ENCODE measurements around the gene ADCY5.

Gene ADCY5

DNA sequence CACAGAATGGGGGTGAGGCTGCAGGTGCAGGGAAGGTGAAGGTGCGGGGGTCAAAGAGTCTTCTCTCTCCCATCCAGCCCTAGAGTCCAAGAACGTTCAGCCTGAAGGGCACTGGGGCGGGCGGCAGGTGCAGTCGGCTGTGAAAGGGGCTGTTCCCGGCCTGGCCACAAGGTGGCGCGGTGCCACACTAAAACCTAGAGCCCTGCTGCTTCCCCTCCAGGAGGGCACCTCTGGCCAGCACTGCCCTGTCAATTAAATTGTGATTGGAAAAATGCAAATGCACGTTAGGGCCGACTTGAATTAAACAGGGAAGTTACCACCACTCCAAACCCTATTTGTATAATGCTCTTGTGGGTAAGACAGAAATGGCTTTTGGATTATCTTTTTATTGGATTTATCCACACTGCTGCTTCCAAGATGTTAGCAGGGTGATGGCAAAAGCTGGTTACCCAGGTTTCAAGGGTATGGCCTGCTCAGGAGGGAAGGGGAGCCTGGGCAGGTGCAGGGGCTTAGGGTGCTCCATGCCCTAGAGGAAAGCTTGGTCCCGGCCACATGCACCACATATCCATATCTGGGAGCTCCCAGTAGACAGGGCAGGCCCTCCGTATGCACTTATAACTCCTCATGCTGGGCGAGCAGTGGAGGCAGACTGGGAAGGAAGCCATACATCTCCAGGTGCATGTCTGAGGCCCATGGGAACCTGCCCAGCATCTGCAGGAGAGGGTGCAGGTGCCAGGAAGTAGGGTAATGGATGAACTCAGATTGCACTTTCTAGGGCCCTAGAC, 119.8 kb downstream of the ADCY5 start:
- no peak for TF ChIP-seq EZH2 (IDR thresholded peaks at IDR 0.05; ENCODE audit: borderline replicate concordance, low read length)
- TF ChIP-seq, protein P1, sequence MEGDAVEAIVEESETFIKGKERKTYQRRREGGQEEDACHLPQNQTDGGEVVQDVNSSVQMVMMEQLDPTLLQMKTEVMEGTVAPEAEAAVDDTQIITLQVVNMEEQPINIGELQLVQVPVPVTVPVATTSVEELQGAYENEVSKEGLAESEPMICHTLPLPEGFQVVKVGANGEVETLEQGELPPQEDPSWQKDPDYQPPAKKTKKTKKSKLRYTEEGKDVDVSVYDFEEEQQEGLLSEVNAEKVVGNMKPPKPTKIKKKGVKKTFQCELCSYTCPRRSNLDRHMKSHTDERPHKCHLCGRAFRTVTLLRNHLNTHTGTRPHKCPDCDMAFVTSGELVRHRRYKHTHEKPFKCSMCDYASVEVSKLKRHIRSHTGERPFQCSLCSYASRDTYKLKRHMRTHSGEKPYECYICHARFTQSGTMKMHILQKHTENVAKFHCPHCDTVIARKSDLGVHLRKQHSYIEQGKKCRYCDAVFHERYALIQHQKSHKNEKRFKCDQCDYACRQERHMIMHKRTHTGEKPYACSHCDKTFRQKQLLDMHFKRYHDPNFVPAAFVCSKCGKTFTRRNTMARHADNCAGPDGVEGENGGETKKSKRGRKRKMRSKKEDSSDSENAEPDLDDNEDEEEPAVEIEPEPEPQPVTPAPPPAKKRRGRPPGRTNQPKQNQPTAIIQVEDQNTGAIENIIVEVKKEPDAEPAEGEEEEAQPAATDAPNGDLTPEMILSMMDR (IDR thresholded peaks at IDR 0.05; ENCODE audit: low read length) = peak; percentile 90
- Histone ChIP-seq H3K79me2 (ENCODE audit: insufficient read depth, low read length) (no peaks in the 10 kb centered on the region), H3K4me1 (ENCODE audit: insufficient read depth, low read length, severe bottlenecking) (no peaks in the 10 kb centered on the region), H3K4me2 (ENCODE audit: low read length) (no peak overlapping the region), H3K9me2 (ENCODE audit: low read depth, low read length) (no peaks in the 10 kb centered on the region), H3K9ac (ENCODE audit: low read length) (no peak overlapping the region), H3K4me3 (ENCODE audit: low read depth, low read length, poor library complexity, severe bottlenecking) (no peak overlapping the region), H3K9me3 (ENCODE audit: low read length) (no peaks in the 10 kb centered on the region), H3K36me3 (ENCODE audit: insufficient read depth, low read length) (no peaks in the 10 kb centered on the region), H4K20me1 (ENCODE audit: insufficient read depth, low read length) (no peaks in the 10 kb centered on the region), H3K27ac (ENCODE audit: low read depth, low read length, poor library complexity, severe bottlenecking) (no peak overlapping the region), H3K27me3 (ENCODE audit: insufficient read depth, low read length) (no peaks in the 10 kb centered on the region), H2AFZ (ENCODE audit: low read length) (no peak overlapping the region), H3F3A (ENCODE audit: insufficient read depth, low read length) (no peaks in the 10 kb centered on the region)

DNA sequence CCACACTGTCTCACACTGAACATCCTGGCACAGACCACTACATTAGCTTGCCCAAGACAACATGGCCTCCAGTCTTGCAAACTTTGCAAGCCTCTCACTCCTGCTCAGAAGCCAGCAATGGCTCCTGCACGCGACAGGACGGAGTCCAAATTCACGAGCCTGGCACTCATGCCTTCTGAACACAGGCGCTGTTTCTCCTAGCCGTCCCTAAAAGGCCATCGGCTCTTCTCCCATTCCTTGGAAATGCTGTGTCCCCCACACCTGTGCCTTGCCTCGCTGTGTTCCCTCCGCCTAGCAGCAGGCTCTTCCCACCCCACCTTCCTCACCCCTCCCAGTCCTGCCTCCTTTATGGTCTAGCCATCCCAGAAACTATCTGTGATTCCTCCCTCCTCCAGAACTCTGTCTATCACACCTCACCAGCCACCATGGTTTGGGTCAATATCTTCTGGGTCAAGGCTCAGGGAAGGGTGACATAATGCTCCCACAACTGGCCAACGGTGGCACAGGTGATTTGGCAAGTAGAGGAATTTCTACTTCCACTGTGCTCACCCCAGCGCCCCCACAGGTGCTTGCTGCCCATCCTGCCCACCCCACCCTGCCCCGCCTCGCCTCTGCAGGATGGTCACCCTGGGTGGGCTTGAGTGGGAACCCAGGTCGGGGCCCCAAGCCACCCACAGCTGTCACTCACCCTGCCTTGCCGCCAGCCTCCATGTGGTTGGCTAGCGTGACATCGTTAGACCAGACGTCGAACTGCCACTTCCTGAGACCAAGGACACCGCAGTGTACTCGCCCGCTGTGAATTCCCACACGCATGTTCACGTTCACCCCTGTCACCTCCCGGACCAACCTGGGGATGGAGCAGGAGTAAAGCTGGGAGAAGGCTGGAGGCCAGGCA, 120.7 kb downstream of the ADCY5 start:
- Histone ChIP-seq H4K20me1 (ENCODE audit: insufficient read depth, low read length) (no peaks in the 10 kb centered on the region), H3K4me3 (ENCODE audit: low read depth, low read length, poor library complexity, severe bottlenecking) (no peak overlapping the region), H3K9me3 (ENCODE audit: low read length) (no peaks in the 10 kb centered on the region), H3K27me3 (ENCODE audit: insufficient read depth, low read length) (no peaks in the 10 kb centered on the region), H3K9ac (ENCODE audit: low read length) (no peak overlapping the region), H2AFZ (ENCODE audit: low read length) (no peak overlapping the region), H3K36me3 (ENCODE audit: insufficient read depth, low read length) (no peaks in the 10 kb centered on the region), H3K27ac (ENCODE audit: low read depth, low read length, poor library complexity, severe bottlenecking) (no peak overlapping the region), H3F3A (ENCODE audit: insufficient read depth, low read length) (no peaks in the 10 kb centered on the region), H3K4me1 (ENCODE audit: insufficient read depth, low read length, severe bottlenecking) (no peaks in the 10 kb centered on the region), H3K9me2 (ENCODE audit: low read depth, low read length) (no peaks in the 10 kb centered on the region), H3K4me2 (ENCODE audit: low read length) (no peak overlapping the region), H3K79me2 (ENCODE audit: insufficient read depth, low read length) (no peaks in the 10 kb centered on the region)
- TF ChIP-seq, protein P1 (IDR thresholded peaks at IDR 0.05; ENCODE audit: low read length) = no peak
- TF ChIP-seq EZH2 (IDR thresholded peaks at IDR 0.05; ENCODE audit: borderline replicate concordance, low read length) = no peak

DNA sequence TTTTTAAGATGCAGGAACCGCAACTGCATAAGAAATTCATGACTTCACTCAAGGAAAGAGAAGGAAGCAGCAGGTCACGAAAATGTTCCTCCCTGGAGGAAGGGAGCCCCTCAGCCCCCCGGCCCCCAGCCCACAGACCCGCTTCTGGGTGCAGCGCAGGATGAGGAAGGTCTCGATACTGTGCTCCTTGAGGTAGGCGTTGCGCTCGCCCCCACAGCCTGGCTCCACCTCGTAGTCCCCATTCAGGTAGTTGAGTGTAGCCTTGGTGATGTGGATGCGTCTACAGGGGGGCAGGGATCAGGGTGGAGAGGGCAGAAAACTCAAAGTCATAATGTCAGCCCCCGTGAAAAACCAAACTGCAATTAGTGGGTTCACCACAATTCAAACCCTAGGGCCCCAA, 121.4 kb downstream of the ADCY5 start:
- Histone ChIP-seq H3K27me3 (ENCODE audit: insufficient read depth, low read length) (no peaks in the 10 kb centered on the region), H3K27ac (ENCODE audit: low read depth, low read length, poor library complexity, severe bottlenecking) (no peak overlapping the region), H3K4me1 (ENCODE audit: insufficient read depth, low read length, severe bottlenecking) (no peaks in the 10 kb centered on the region), H3F3A (ENCODE audit: insufficient read depth, low read length) (no peaks in the 10 kb centered on the region), H3K9me3 (ENCODE audit: low read length) (no peaks in the 10 kb centered on the region), H4K20me1 (ENCODE audit: insufficient read depth, low read length) (no peaks in the 10 kb centered on the region), H3K9me2 (ENCODE audit: low read depth, low read length) (no peaks in the 10 kb centered on the region), H2AFZ (ENCODE audit: low read length) (no peak overlapping the region), H3K4me3 (ENCODE audit: low read depth, low read length, poor library complexity, severe bottlenecking) (no peak overlapping the region), H3K4me2 (ENCODE audit: low read length) (no peak overlapping the region), H3K36me3 (ENCODE audit: insufficient read depth, low read length) (no peaks in the 10 kb centered on the region), H3K79me2 (ENCODE audit: insufficient read depth, low read length) (no peaks in the 10 kb centered on the region), H3K9ac (ENCODE audit: low read length) (no peak overlapping the region)
- no peak for TF ChIP-seq EZH2 (IDR thresholded peaks at IDR 0.05; ENCODE audit: borderline replicate concordance, low read length)

Data from OCI-LY1 (cell line).